KBM-7 (cell line): ENCODE measurements around the gene POTEB2.
"Not testable (repeated sequence)": the region's sequence is repeated elsewhere in the genome, so short reads cannot be mapped to it uniquely, and the experiment has no call there.

Source experiments
- DNase-seq: peaks from one replicate; pipeline ENCODE4 v3.0.0-alpha.2; 2015
- in situ Hi-C: fragments of 300-500 bp; cut with MboI; formaldehyde crosslinking; loops from 2 replicates; pipeline ENCODE4 v1.14.3; 2020; ENCODE audit warnings: low sequenced_read_pairs, low pct_unique_long_range_greater_than_20kb, mixed read lengths

The POTEB2 gene

GRCh38 chr15:20866214-20866613 lies at the start of gene POTEB2:
Gene POTEB2 (minus strand): TSS chr15:20866314. CDS start chr15:20866281, 33 bp downstream.
- DNase-seq, in situ Hi-C loops: not testable (repeated sequence)

- DNase-seq, in situ Hi-C loops: not testable (repeated sequence)
These were observed 13.8 kb upstream of the POTEB2 start for GRCh38 chr15:20879916-20880315.

GRCh38 chr15:20878464-20878863 lies 12.3 kb upstream of the POTEB2 start:
- in situ Hi-C loops = not testable (repeated sequence)

GRCh38 chr15:20877819-20878218 lies 11.7 kb upstream of the POTEB2 start:
- in situ Hi-C loops, DNase-seq: not testable (repeated sequence)

More at GRCh38 chr15:20878464-20878863, 12.3 kb upstream of the POTEB2 start:
- not testable (repeated sequence) for DNase-seq
